ENCODE measurements around the gene EPOP.
A peak's percentile ranks its signal among the peaks of the same experiment; 100 is the strongest.

- TF ChIP-seq REST (IDR thresholded peaks at IDR 0.05) (no peak), EGR1 (IDR thresholded peaks at IDR 0.05; ENCODE audit: low read depth in 2 of 2) (no peak), CTCF (IDR thresholded peaks at IDR 0.05; ENCODE audit: low read depth, low read length, missing input control) (no peak), TAF1 (conservative IDR thresholded peaks at IDR 0.05) (no peak), MAX (IDR thresholded peaks at IDR 0.05) (no peak), JUND (IDR thresholded peaks at IDR 0.05) (no peak), HNF4G (IDR thresholded peaks at IDR 0.05) (no peak), RAD21 (IDR thresholded peaks at IDR 0.05) (peak in 1 of 2 donors; percentile 8)
These were observed 7.0 kb downstream of the EPOP start for GRCh38 chr17:38667787-38668122.
